ENCODE measurements around the gene PEX5.

Gene PEX5

DNA sequence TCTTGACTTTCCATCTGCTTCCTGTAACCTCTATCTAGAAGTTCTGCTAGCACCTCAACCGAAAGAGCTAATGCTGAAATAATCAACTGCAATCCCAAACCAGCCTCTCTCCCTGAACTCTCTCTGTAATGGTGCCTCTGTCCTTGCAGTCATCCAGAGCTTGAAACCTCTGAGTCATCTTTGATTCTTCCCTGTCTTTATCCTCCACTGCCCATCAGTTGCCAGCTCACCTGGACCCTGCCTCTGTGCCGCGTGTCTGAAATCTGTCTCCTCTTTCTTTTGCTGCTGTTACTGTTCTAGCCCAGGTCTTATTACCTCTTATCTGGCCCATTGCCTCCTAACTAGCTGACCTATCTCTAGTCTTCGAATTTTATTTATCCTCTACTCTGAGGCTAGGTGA lies 43.8 kb upstream of the PEX5 start:
- TF ChIP-seq, protein P1, sequence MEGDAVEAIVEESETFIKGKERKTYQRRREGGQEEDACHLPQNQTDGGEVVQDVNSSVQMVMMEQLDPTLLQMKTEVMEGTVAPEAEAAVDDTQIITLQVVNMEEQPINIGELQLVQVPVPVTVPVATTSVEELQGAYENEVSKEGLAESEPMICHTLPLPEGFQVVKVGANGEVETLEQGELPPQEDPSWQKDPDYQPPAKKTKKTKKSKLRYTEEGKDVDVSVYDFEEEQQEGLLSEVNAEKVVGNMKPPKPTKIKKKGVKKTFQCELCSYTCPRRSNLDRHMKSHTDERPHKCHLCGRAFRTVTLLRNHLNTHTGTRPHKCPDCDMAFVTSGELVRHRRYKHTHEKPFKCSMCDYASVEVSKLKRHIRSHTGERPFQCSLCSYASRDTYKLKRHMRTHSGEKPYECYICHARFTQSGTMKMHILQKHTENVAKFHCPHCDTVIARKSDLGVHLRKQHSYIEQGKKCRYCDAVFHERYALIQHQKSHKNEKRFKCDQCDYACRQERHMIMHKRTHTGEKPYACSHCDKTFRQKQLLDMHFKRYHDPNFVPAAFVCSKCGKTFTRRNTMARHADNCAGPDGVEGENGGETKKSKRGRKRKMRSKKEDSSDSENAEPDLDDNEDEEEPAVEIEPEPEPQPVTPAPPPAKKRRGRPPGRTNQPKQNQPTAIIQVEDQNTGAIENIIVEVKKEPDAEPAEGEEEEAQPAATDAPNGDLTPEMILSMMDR (IDR thresholded peaks at IDR 0.05; ENCODE audit: low read depth, low read length, missing control alignments): no peak
- H3K4me3 ChIP-seq (replicated peaks; ENCODE audit: low read depth, low read length): no peak overlapping the region
- no peak for DNase-seq (ENCODE audit: extremely low read depth, low read depth)

DNA sequence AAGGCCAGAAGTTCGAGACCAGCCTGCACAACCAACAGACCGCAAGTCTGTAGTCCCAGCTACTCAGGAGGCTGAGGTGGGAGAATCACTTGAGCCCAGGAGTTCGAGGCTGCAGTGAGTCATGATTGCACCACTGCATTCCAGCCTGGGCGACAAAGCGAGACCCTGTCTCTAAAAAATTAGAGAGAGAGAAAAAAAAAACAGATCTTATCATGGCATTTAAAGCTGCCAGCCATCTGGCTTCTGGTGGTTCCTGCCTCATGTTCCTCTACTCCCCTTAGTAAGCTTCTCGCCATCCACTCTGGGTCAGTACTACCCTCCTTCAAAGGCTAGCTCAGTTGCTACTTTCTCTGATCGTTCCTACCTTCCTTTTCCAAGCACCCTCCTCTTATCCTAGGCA lies 43.3 kb upstream of the PEX5 start:
- H3K4me3 ChIP-seq (replicated peaks; ENCODE audit: low read depth, low read length): no peak overlapping the region
- TF ChIP-seq, protein P1 (IDR thresholded peaks at IDR 0.05; ENCODE audit: low read depth, low read length, missing control alignments): no peak
- no peak for DNase-seq (ENCODE audit: extremely low read depth, low read depth)

- H3K4me3 ChIP-seq (replicated peaks; ENCODE audit: low read depth, low read length): no peak overlapping the region
- DNase-seq (ENCODE audit: extremely low read depth, low read depth): no peak
- TF ChIP-seq, protein P1 (IDR thresholded peaks at IDR 0.05; ENCODE audit: low read depth, low read length, missing control alignments): no peak
These were observed 42.6 kb upstream of the PEX5 start for GRCh38 chr12:7146906-7147305.

DNA sequence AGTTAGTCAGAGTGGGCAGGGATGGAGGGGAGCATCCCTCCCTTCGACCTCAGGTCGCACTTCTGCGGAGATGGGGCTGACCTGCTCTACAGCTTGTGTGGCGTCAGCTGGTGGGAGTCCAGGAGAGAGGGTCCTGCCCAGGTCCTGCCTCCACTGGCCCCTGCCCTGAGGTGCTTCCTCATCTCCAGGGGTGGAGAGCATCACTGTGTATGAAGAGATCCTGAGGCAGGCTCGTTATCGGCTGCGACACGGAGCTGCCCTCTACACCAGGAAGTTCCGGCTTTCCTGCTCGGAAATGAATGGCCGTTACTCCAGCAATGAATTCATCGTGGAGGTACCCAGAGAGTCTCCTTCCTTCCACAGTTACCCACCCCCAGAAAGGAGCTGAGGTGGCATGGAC lies 39.1 kb upstream of the PEX5 start:
- H3K4me3 ChIP-seq (replicated peaks; ENCODE audit: low read depth, low read length): no peak overlapping the region
- TF ChIP-seq, protein P1 (IDR thresholded peaks at IDR 0.05; ENCODE audit: low read depth, low read length, missing control alignments): no peak

GRCh38 chr12:7150841-7151240 lies 38.6 kb upstream of the PEX5 start:
- TF ChIP-seq, protein P1 (IDR thresholded peaks at IDR 0.05; ENCODE audit: low read depth, low read length, missing control alignments): no peak
- no peak for DNase-seq (ENCODE audit: extremely low read depth, low read depth)
- H3K4me3 ChIP-seq (replicated peaks; ENCODE audit: low read depth, low read length): no peak overlapping the region

More for the DNA sequence above, 39.1 kb upstream of the PEX5 start:
- DNase-seq (ENCODE audit: extremely low read depth, low read depth): no peak

DNA sequence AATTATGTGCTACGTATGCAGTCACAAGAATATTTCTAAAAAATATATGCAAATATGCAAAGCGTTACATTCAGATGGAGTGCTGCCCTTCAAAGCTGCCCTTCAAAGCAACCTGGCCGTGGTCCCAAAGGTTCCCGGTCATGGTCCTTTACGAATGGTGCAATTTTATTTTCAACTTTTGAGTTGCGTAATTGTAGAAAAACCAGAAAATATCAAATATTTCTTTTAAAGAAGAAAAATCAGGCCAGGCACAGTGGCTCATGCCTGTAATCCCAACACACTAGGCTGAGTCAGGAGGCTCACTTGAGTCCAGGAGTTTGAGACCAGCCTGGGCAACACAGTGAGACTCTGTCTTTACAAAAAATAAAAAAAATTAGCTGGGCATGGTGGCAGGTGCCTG lies 38.0 kb upstream of the PEX5 start:
- H3K4me3 ChIP-seq (replicated peaks; ENCODE audit: low read depth, low read length): no peak overlapping the region
- DNase-seq (ENCODE audit: extremely low read depth, low read depth): no peak
- TF ChIP-seq, protein P1 (IDR thresholded peaks at IDR 0.05; ENCODE audit: low read depth, low read length, missing control alignments): no peak

DNA sequence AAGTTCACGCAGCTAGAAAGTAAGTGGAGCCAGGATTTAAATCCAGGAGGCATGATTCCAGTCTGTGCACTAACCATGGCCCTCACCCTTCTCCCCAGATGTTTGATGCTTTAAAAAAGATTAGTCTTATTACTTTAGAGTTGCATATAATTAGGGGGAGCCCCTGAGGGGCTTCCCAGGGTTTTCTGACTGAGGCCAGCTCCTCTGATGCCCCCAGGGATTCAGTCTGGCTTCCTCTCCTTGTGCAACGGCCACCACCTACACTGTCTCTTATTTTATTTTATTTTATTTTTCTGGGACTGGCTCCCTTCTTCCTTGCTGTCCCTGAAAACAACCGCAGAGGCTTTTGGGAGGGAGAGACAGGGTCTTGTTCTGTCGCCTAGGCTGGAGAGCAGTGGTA lies 36.7 kb upstream of the PEX5 start:
- TF ChIP-seq, protein P1 (IDR thresholded peaks at IDR 0.05; ENCODE audit: low read depth, low read length, missing control alignments): no peak
- no peak for DNase-seq (ENCODE audit: extremely low read depth, low read depth)
- no peak overlapping the region for H3K4me3 ChIP-seq (replicated peaks; ENCODE audit: low read depth, low read length)

All from HFF-Myc (cell line).